Small intestine (tissue), 4 donors: Measurements from ENCODE around the gene MS4A8. TPM values are rescaled to one million over a fixed set of nuclear protein-coding genes. Genes with fewer than 3 reads are reported as not detected.

ENCODE experiments used
- polyA plus RNA-seq, 4 donors: library from polyadenylated mRNA; stranded (reverse) in 3 of 4; unstranded in 1 of 4; fragments of 200-250 nt in 3 of 4; fragments of 120-200 nt in 1 of 4; gene quantifications; one replicate each; pipeline versions ENCODE4 v1.2.1 to v1.2.3, GENCODE V29; 2013
- donor health status: healthy with polysubstance abuse.
- donor health status: Bipolar disorder and iron deficiency.
- donor health status: healthy.

The MS4A8 gene
- polyA plus RNA-seq, 4 donors, result 35.7 to 265 (median 141) TPM

Other genes starting within 250 kb of the MS4A8 start
- gene MS4A1, start 243.8 kb upstream of the MS4A8 start, polyA plus RNA-seq, result 1 to 10 TPM in 2 of 4 donors, under 1 TPM in 1, not detected in 1; 0.86 to 6.2 (median 1.4) TPM
- under 1 TPM in 1 of 4 donors, not detected in 3; 0.04 TPM for gene MS4A12, start 206.8 kb upstream of the MS4A8 start, polyA plus RNA-seq
- not detected for gene MS4A13, start 184.2 kb upstream of the MS4A8 start, polyA plus RNA-seq
- 1 to 10 TPM in 1 of 4 donors, under 1 TPM in 2, not detected in 1; 0.77 to 1.1 (median 0.97) TPM for gene MS4A18, start 25.1 kb downstream of the MS4A8 start, polyA plus RNA-seq
- 1 to 10 TPM in 2 of 4 donors, under 1 TPM in 1, not detected in 1; 0.09 to 7.6 (median 5.1) TPM for gene MS4A15, start 57.3 kb downstream of the MS4A8 start, polyA plus RNA-seq
- gene MS4A10, start 85.7 kb downstream of the MS4A8 start, polyA plus RNA-seq, result 10 to 100 TPM in 2 of 4 donors, 1 to 10 TPM in 1, under 1 TPM in 1; 0.61 to 61.9 (median 31.3) TPM
- 10 to 100 TPM; 10.5 to 23.7 (median 15.0) TPM for gene CCDC86, start 142.5 kb downstream of the MS4A8 start, polyA plus RNA-seq
- 1 to 10 TPM in 3 of 4 donors, under 1 TPM in 1; 0.45 to 4.5 (median 3.4) TPM for gene PTGDR2, start 156.3 kb downstream of the MS4A8 start, polyA plus RNA-seq
- 1 to 10 TPM in 1 of 4 donors, under 1 TPM in 1, not detected in 2; 0.33 to 2.7 TPM for gene ZP1, start 167.9 kb downstream of the MS4A8 start, polyA plus RNA-seq
- 100 to 1,000 TPM in 1 of 4 donors, 10 to 100 TPM in 3; 47.9 to 103 (median 80.7) TPM for gene PRPF19, start 207.0 kb downstream of the MS4A8 start, polyA plus RNA-seq
- gene TMEM109, start 214.5 kb downstream of the MS4A8 start, polyA plus RNA-seq, result 10 to 100 TPM; 14.1 to 63.7 (median 33.9) TPM
- 1 to 10 TPM in 3 of 4 donors, under 1 TPM in 1; 0.89 to 8.6 (median 4.0) TPM for gene TMEM132A, start 224.8 kb downstream of the MS4A8 start, polyA plus RNA-seq